GM21717 (cell line): ENCODE results near the gene GSTCD.
A peak's percentile ranks its signal among the peaks of the same experiment; 100 is the strongest.
"Not testable (repeated sequence)": the region's sequence is repeated elsewhere in the genome, so short reads cannot be mapped to it uniquely, and the experiment has no call there.

Source experiments
- ATAC-seq: cut with Tn5 transposase; IDR thresholded peaks from one replicate; pipeline ENCODE4 v1.9.1; 2021; ENCODE audit warnings: mild to moderate bottlenecking, moderate library complexity; ENCODE audit not compliant: unreplicated experiment

The GSTCD gene, protein sequence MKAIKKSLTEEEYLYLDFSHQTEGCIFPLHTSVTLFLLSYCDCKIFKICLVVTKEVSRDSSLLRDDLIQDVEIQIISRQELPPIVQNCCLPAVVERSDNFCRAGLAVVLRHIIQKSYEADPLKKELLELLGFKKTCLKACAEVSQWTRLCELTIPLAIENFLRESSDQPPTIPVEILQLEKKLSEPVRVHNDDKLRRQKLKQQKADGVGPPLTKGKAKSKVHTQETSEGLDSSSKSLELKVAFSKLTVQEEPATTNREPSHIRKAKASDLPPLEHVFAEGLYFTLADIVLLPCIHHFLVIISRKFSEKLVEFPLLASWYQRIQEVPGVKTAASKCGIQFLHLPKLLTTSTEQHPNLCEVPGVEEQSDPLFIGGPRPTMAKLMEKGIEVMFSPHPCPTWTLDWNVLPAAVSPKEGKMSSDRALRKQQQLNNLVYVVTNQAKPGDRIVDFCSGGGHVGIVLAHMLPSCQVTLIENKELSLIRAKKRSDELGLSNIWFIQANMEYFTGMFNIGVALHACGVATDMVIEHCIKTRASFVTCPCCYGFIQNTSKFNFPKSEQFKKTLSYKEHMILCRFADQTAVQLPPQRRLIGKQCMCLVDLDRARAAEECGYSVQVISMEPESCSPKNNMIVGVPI

DNA sequence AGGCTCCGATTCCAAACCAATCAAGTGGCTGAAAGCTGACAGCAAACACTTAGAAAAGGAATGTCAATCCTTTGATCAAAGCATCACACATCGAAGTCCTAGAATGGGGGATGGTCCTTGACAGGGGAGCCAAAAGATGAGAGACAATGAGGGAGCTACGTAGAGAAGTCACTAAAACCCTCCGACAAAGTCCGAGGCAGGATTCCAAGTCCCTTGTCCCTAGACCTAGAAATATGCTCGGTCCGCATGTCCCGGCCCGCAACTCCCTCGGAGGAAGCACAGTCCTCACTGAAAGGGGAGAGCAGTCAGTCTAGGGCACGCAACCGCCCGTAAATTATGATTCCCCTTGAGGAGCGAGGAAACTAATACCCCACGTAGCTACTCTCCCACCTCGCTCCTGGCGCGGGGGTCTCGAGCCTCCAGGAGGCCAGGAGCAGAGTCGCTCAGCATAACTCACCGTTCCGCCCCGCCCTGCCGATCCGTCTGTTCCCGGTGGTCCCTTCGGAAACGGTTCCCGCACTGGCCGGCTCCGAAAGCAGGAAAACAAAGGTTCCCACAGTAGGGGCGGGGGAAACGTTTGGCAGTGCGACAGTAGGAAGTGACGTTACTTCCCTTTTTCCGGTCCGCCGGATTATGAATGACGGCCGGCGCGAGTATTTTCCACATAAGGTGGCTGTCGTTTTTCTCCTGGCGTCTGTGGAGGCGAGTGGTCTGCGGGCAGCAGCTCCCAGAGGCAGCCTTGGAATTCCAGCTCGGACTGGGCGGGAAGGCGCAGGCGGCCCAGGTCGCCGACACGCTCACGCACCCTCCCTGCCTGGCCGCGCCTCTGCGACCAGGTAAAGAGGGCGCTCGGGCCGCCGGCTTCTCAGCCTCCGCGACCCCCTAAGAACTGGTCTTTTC lies at the start of gene GSTCD, which contains the start of gene INTS12:
GSTCD (plus strand) TSS at position 604 of the 900 bp plus-strand sequence. CDS start 8,830 bp downstream, outside the sequence.
INTS12 (minus strand) TSS at position 509 of the 900 bp plus-strand sequence. CDS start 8,684 bp downstream, outside the sequence.
- ATAC-seq: peak; percentile 79

DNA sequence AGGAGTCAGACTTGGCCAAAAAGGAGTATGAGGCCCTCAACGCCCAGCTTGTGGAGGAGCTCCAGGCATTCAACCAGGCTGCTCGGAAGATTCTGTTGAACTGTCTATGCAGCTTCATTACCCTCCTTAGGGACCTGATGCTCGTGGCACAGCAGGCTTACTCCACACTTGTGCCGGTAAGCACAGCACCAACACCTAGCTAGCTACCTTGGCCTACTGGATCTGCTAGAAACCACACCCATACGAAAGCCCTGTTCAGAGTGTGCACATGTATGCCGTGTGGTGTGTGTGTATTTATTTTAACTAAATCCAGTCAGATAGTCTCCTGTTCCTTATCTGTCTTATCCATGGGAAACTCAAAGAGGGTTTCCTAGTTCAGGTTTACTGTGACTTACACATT lies 49.4 kb upstream of the GSTCD start:
- no peak for ATAC-seq

DNA sequence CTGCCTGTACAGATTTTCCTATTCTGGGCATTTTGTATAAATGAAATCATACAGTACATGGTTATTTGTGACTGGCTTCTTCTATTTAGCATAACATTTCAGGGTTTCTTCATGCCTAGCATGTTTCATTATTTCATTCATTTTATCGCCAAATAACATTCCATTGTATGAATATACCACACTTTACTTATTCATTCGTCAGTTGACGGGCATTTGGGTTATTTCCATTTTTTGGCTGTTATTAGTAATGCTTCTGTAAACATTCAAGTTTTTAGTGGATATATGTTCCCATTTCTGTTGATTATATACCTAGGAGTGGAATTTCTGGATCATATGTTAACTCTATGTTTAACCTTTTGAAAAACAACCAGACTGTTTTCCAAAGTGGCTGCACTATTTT lies 47.6 kb upstream of the GSTCD start:
- no peak for ATAC-seq

DNA sequence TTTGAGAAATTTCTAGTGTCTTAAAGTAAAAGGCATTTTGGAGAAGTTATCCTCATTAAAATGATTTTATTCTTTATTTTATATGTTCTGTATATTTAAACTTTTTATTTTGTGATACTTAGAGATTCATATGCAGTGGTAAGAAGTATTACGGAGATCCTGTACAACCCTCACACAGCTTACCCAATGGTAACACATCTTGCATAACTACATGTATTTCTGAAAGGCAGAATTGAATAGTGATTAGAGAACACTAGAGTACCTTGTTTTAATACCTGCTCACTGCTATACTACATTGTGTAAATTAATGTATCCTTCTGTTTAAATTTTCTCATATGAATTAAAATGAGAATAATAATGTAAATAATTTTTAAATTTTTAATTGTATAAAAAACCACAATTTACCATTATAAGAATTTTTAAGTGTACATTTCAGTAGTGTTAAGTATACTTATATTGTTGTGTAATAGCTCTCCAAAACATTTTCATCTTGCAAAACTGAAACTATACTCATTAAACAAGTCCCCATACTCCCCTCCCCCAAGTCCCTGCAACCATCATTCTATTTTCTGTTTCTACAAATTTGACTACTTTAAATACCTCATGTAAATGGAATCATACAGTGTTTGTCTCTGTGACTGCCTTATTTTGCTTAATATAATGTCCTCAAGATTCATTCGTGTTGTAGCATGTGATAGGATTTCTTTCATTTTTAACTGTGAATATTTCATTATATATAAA lies 45.5 kb upstream of the GSTCD start:
- no peak for ATAC-seq

DNA sequence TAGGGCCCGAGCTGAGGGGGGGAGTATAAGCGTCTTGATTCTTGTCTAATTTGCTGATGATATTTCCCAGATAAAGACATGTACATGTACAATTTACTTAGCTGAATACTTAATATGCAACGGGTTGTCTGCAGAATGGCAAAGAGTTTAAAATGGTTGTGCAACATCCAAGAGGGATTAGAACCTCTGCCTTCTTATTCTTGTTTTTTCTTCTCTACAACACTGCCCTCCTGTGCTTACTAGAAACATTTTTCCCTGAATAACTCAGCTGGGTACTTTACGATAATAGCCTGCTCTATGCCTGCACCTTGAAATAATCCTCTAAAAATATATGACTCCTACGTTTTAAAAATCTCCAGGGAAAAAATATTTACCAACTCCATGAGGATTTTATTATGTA lies 41.9 kb upstream of the GSTCD start:
- ATAC-seq: no peak

DNA sequence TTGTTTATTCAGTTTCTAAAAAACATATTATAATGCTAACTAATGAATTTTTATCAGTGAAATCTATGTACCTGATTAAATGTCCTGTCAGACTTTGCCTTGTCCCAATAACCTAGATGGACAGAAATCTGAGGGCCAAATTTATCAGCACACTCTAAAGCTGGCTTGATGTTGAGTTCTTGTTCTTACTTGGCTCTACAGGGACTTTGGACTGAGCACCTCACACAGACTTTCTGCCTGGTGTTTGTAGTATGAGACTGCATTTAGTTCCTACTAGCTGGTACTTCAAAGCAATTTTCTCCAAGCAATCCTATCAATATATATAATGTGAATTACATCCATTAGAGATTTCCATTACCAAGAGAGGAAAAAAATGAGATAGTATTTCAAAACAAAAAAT lies 37.9 kb upstream of the GSTCD start:
- no peak for ATAC-seq

DNA sequence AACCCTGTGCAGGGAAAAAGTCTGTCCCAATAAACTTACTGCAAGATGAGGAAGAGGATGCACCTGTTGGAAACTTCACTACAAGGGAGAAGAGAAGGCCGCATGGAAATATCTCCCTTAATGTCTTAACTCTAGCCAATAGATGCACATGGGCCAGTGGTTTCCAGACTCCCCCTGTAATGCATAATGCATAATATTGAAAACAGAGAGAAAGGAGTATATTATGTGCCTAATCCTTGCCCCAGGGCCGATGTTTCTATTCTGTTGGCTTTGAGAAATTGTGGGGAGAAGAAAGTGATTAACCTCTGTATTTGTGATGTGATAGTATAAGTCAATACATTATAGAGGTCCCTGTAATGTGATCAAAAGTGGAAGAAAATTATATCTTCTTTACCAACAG lies 37.3 kb upstream of the GSTCD start:
- no peak for ATAC-seq

DNA sequence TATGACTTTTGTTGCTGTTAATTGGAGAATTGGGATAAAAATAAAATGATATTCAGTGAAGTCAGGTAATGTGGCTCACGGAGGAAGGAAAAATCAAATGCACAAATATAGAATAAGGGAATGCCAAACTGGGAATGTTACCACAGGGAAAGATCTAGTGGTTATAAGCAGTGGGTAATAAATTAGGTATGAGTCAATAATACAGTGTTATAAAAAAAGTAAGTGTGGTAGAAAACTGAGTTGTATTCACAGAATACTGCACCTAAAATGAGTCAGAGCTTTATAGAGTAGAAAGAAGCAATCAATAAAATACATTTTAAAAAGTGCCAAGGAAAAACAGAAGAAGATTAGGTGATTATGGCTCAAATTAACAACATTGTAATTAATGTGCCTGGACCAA lies 34.6 kb upstream of the GSTCD start:
- no peak for ATAC-seq

DNA sequence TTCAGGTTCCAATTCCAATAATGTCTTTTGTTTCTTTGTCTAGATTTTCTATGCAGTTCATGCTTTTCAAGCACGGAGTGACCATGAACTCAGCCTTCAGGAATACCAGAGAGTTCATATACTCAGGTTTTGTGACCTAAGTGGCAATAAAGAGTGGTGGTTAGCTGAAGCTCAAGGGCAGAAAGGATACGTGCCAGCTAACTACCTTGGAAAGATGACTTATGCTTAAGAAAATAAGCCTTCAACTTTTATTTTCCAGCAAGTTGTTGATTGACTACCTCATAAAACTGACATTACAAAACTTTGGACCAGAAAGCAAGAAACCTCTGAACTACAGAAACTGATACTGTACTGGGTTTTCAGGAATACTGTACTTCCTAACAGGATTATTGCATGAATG lies 30.9 kb upstream of the GSTCD start:
- no peak for ATAC-seq

DNA sequence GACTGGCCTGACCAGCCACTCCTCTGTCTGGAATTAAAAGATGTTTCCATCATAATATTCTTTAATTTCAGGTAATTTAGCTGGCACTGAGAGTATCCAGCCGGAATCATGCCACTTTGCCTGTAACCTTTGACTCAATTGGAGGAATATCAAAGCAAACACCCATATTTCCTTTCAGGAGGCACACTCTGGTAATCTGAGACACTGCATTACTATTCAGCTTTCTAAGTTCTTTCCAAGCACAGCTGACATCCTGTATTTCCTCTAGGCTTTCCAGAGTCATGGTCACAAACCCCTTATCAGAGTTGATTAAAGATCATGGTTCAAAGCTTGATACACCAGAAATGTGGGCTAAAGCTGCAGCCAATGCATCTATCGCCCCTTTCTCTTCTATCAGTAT lies 29.4 kb upstream of the GSTCD start:
- ATAC-seq: no peak

DNA sequence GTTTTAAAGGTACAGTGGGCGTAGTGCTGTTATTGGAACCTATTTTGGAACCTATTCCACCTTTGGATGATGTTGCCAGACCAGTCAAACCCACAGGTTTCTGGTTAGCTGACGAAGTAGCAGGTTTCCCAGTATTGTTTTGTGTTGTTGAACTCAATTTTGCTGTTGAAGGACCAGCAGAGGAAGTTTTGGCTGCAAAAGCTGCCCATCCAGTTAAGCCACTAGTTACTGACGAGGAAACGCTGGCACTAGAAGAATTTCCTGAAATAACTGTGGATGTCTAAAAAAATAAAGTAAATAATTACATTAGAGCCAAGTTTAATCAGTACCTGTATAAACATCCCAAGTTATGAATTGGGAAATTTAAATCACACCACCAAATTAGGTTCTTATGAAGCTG lies 25.5 kb upstream of the GSTCD start:
- no peak for ATAC-seq

DNA sequence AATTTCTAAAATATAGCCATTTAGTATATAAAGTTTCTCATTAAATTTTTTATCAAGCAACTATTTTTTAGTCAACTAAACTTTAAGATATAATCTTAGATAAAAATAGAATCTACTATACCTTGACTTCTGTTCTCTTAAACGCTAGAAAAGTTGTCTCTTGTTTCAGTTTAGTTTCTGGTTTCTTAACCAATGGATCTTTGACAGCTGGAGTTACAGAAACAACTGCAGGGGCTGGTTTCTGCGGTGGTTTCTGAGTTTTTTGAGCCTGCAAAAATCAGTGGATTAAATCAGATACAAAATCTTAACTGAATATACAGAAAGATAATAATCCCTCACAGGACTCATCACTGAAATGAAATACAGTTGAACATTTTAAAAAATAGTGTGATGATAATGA lies 22.0 kb upstream of the GSTCD start:
- no peak for ATAC-seq

DNA sequence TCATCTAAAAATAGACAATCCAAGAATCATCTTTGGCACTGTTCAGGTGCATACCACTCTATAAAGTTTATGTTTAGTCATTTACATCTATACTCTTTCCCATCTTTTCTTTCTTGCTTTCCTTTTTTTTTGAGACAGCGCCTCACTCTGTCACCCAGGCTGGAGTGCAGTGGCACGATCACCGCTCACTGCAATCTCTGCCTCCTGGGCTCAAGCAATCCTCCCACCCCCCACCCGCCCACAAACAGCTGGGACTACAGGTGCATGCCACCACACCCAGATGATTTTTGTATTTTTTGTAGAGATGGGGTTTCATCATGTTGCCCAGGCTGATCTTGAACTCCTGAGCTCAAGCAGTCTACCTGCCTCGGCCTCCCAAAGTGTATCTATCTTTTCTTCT lies 13.8 kb upstream of the GSTCD start:
- not testable (repeated sequence) for ATAC-seq

DNA sequence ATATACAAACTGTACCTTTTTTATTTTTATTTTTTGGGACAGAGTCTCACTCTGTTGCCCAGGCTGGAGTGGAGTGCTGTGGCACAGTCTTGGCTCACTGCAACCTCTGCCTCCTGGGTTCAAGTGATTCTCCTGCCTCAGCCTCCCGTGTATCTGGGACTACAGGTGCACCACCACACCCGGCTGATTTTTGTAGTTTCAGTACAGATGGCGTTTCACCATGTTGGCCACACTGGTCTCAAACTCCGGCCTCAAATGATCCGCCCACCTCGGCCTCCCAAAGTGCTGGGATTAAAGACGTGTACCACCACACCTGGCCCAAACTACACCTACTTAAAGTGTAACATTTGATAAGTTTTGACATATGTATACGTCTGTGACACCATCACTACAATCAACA lies 12.8 kb upstream of the GSTCD start:
- ATAC-seq: not testable (repeated sequence)

DNA sequence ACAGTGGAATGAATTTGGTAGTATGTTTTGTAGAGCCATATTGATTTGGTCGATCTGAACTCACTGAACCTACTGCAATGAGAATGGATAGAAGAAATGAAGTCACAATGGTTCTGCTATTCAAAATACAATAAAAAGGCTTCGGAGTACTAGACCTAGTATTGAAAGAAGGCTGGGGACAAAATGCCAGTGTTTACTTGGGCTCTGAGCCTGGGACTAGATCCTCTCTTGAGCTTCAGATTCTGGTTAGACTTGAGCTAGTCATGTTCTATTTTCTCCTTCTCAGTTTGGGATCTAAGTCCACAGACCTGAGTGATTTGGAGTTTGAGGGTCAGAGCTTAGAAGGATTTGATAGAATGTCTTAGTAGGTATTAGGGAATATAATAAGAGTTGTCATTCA lies 10.0 kb upstream of the GSTCD start:
- ATAC-seq: no peak

DNA sequence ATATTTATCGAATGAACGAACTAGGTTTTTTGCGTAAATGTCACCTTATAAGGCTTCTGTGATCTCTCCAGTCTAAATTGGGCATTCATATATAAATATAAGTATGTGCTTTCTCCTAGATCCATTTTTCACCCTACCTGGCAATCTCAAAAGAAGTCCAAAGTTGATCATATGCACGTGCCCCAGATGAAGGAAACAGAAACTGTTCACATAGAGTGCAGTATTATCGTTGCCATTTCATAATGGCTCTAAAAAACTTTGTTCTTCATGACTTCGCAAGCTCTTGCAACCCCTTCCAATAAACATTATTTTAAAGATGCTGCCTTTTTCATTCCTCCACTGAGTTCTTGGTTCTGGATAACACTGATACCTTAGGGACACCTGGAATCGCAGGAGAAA lies 803 bp upstream of the GSTCD start:
- ATAC-seq: no peak

DNA sequence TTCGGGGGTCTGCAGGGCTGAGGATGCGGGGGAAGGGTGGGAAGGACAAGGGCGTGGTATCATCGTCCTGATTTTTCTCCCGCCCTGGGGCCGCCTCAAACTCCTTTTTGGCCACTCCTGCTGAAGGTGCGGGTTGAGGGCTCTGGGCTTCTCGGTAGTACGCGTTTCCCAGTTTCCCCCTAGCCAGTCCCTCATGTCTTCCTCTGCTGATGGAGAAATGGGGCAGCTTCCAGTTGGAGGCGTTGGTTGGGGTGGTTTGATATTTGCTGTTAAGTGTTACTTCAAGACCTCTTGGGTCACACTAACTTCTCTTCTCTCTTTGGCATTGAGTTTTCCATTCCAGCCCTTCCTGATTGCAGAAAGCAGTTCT lies 482 bp downstream of the GSTCD start:
- ATAC-seq: peak; percentile 36

DNA sequence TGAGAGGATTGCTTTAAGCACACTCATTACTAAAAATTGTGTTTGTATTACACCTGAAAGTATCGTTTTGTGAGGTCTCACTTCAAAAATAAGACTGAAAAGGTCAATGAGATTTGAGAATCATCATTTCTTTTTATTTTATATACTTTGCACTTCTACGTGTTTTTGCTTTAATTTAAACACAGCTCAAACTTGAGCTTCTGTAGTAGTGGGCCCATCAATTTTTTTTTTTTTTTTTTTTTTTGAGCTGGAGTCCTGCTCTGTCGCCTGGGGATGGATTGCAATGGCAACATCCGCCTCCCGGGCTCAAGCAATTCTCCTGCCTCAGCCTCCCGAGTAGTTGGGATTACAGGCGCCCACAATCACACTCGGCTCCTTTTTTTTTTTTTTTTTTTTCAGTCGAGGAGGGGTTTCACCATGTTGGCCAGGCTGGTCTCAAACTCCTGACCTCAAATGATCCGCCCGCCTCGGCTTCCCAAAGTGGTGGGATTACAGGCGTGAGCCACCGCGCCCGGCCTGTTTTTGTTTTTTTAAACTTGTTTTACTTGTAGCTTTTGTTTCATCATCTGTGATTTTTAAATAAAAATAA lies 1.5 kb downstream of the GSTCD start:
- no peak for ATAC-seq

DNA sequence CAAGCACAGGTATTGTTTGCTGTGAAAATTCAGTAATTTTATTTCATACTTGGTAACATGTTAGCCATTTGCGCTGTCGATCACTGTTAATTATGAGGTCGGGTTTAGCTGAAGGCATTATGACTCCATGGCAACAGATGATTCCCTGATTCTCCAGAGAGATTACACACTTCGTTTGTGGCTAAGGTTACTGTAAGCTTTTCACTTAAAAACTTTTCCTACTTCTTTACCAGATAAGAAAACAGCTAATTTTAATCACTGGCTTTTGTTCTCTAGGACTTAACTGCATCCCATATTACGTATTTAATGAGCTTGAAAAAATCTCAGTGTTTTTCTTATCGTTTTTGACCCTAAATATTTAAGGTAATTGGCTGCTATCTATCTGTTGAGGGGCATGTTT lies 2.1 kb downstream of the GSTCD start:
- ATAC-seq: no peak

DNA sequence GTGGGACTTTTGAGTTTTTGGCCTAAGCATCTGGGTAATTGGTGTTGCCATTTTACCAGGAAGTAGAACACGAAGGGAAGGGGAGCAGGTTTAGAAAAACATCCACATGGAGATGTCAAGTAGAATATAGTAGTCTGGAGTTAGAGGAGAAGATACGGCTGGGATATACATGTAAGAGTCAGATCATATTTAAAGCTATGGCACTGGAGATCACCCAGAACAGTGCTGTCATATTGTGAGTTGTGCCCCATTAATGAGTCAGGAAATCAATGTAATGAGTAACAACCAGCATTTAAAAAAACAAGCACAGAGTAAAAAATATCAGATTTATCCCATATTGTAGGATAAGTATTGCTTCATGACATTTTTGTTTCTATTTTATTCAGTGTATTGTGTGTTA lies 4.2 kb downstream of the GSTCD start:
- no peak for ATAC-seq
